HEK293 (cell line): ENCODE results near the gene TPD52L2.

Experiments used
- CTCF ChIA-PET: fragments of 350-600 bp; formaldehyde crosslinking; extraction: SDS; loops from one replicate; lab custom pipeline; 2021; ENCODE audit warnings: antibody characterized with exemption; lab: Yijun Ruan, JAX
- POLR2A ChIA-PET: fragments of 300-600 bp; formaldehyde crosslinking; extraction: SDS; loops from one replicate; lab custom pipeline; 2020; ENCODE audit warnings: antibody characterized with exemption, inconsistent platforms; lab: Yijun Ruan, JAX
- H3K27ac ChIP-seq: fragments of 200-500 bp; sonication (Bioruptor generic); 2 replicates; pipeline ENCODE4 v1.5.1; 2014; ENCODE audit warnings: low read depth, low read length, control low read depth, inconsistent platforms; ENCODE audit errors: extremely low read depth
- H3K36me3 ChIP-seq, 2 experiments: fragments of 200-500 bp in 1 of 2; sonication (Bioruptor generic) in 1 of 2; 1 replicate in 1 of 2; 2 replicates in 1 of 2; pipeline ENCODE4 v1.5.1; 2014 to 2017; ENCODE audit warnings: inconsistent platforms in 2 of 2, low read length in 2 of 2; ENCODE audit not compliant: control insufficient read depth in 2 of 2, insufficient read depth in 1 of 2
- H3K4me1 ChIP-seq: fragments of 200-500 bp; sonication (Bioruptor generic); 2 replicates; pipeline ENCODE4 v1.5.1; 2014; ENCODE audit warnings: mild to moderate bottlenecking, low read length, inconsistent platforms; ENCODE audit not compliant: control insufficient read depth, insufficient read depth
- H3K4me3 ChIP-seq: 2 replicates; pipeline ENCODE4 v1.5.1; 2011; ENCODE audit warnings: low read depth, mild to moderate bottlenecking, control low read depth, low read length, moderate library complexity
- H3K9me3 ChIP-seq: fragments of 200-500 bp; sonication (Bioruptor generic); 2 replicates; pipeline ENCODE4 v1.5.1; 2014; ENCODE audit warnings: low read depth, low read length, inconsistent platforms; ENCODE audit not compliant: control insufficient read depth, insufficient read depth
- EGR2 ChIP-seq: fragments of 450-650 bp; formaldehyde crosslinking; IDR thresholded peaks from 2 replicates; pipeline ENCODE4 v1.5.1; 2016; ENCODE audit warnings: low read depth, missing biosample characterization, missing genetic modification characterization
- GLIS2 ChIP-seq: fragments of 450-650 bp; formaldehyde crosslinking; IDR thresholded peaks from 2 replicates; pipeline ENCODE4 v1.5.1; 2016; ENCODE audit warnings: missing biosample characterization, missing genetic modification characterization
- IKZF3 ChIP-seq: fragments of 450-650 bp; IDR thresholded peaks from 2 replicates; pipeline ENCODE4 v1.5.0; 2018; ENCODE audit warnings: missing biosample characterization, mild to moderate bottlenecking, missing genetic modification characterization, moderate library complexity
- KLF1 ChIP-seq: fragments of 450-650 bp; formaldehyde crosslinking; IDR thresholded peaks from 2 replicates; pipeline ENCODE4 v1.5.1; 2016; ENCODE audit warnings: missing biosample characterization, missing genetic modification characterization
- KLF17 ChIP-seq: fragments of 450-650 bp; formaldehyde crosslinking; IDR thresholded peaks from 2 replicates; pipeline ENCODE4 v1.5.1; 2016; ENCODE audit warnings: missing biosample characterization, missing genetic modification characterization
- SP2 ChIP-seq: fragments of 450-650 bp; formaldehyde crosslinking; IDR thresholded peaks from 2 replicates; pipeline ENCODE4 v1.5.1; 2016; ENCODE audit warnings: missing biosample characterization, missing genetic modification characterization
- YY2 ChIP-seq: fragments of 450-650 bp; formaldehyde crosslinking; IDR thresholded peaks from 2 replicates; pipeline ENCODE4 v1.5.1; 2016; ENCODE audit warnings: missing biosample characterization, missing genetic modification characterization
- ZBTB26 ChIP-seq: fragments of 450-650 bp; formaldehyde crosslinking; optimal IDR thresholded peaks from 2 replicates; pipeline ENCODE3; 2016; ENCODE audit warnings: missing biosample characterization, mild to moderate bottlenecking, missing genetic modification characterization
- ZBTB48 ChIP-seq: fragments of 450-650 bp; formaldehyde crosslinking; IDR thresholded peaks from 2 replicates; pipeline ENCODE4 v1.5.1; 2016; ENCODE audit warnings: missing biosample characterization, missing genetic modification characterization
- ZBTB7A ChIP-seq: fragments of 450-650 bp; formaldehyde crosslinking; IDR thresholded peaks from 2 replicates; pipeline ENCODE4 v1.5.1; 2016; ENCODE audit warnings: low read depth, missing biosample characterization, missing genetic modification characterization
- ZIC2 ChIP-seq: fragments of 450-650 bp; formaldehyde crosslinking; IDR thresholded peaks from 2 replicates; pipeline ENCODE4 v1.5.1; 2016; ENCODE audit warnings: missing biosample characterization, missing genetic modification characterization
- ZNF10 ChIP-seq: fragments of 450-650 bp; formaldehyde crosslinking; IDR thresholded peaks from 2 replicates; pipeline ENCODE4 v1.5.1; 2017; ENCODE audit warnings: missing biosample characterization, missing genetic modification characterization
- ZNF26 ChIP-seq: fragments of 450-650 bp; formaldehyde crosslinking; IDR thresholded peaks from 2 replicates; pipeline ENCODE4 v1.5.1; 2016; ENCODE audit warnings: missing biosample characterization, missing genetic modification characterization
- ZNF280D ChIP-seq: fragments of 450-650 bp; formaldehyde crosslinking; IDR thresholded peaks from 2 replicates; pipeline ENCODE4 v1.5.1; 2016; ENCODE audit warnings: missing biosample characterization, missing genetic modification characterization
- ZNF48 ChIP-seq: fragments of 450-650 bp; formaldehyde crosslinking; IDR thresholded peaks from 2 replicates; pipeline ENCODE4 v1.5.1; 2016; ENCODE audit warnings: missing biosample characterization, missing genetic modification characterization
- ZNF488 ChIP-seq: fragments of 450-650 bp; formaldehyde crosslinking; IDR thresholded peaks from 2 replicates; pipeline ENCODE4 v1.5.1; 2016; ENCODE audit warnings: missing biosample characterization, missing genetic modification characterization
- ZNF514 ChIP-seq: fragments of 450-650 bp; formaldehyde crosslinking; IDR thresholded peaks from 2 replicates; pipeline ENCODE4 v1.5.1; 2016; ENCODE audit warnings: missing biosample characterization, missing genetic modification characterization
- ZNF558 ChIP-seq: fragments of 450-650 bp; formaldehyde crosslinking; IDR thresholded peaks from 2 replicates; pipeline ENCODE4 v1.5.1; 2016; ENCODE audit warnings: missing biosample characterization, missing genetic modification characterization
- ZNF600 ChIP-seq: fragments of 450-650 bp; formaldehyde crosslinking; IDR thresholded peaks from 2 replicates; pipeline ENCODE4 v1.5.1; 2016; ENCODE audit warnings: missing biosample characterization, missing genetic modification characterization
- ZNF664 ChIP-seq: fragments of 450-650 bp; formaldehyde crosslinking; IDR thresholded peaks from 2 replicates; pipeline ENCODE4 v1.5.1; 2016; ENCODE audit warnings: missing biosample characterization, missing genetic modification characterization
- ZNF76 ChIP-seq: fragments of 450-650 bp; formaldehyde crosslinking; IDR thresholded peaks from 2 replicates; pipeline ENCODE4; 2016; ENCODE audit warnings: low read depth, missing biosample characterization, missing genetic modification characterization, borderline replicate concordance
- ZNF792 ChIP-seq: fragments of 450-650 bp; formaldehyde crosslinking; IDR thresholded peaks from 2 replicates; pipeline ENCODE4 v1.5.1; 2016; ENCODE audit warnings: missing biosample characterization, missing genetic modification characterization

The TPD52L2 gene

GRCh38 chr20:63835021-63835858, 29.8 kb upstream of the TPD52L2 start (continued):
- TF ChIP-seq KLF17 (tag by site-specific recombination) (0 out of 2 replicates have a peak, but pooled peaks have one; percentile 27), ZNF514 (no peak), ZNF664 (tag by site-specific recombination) (no peak), ZBTB48 (tag by site-specific recombination) (peak; percentile 69), EGR2 (tag by site-specific recombination) (peak; percentile 85), ZIC2 (tag by site-specific recombination) (peak; percentile 74), KLF1 (peak; percentile 90), IKZF3 (no peak), YY2 (tag by site-specific recombination) (no peak), ZNF48 (tag by site-specific recombination) (no peak), GLIS2 (peak; percentile 76)

- CTCF ChIA-PET: no interaction called here
- Histone ChIP-seq H3K36me3 (no peaks in the 10 kb centered on the region), H3K27ac (no peak overlapping the region), H3K4me1 (no peaks in the 10 kb centered on the region), H3K4me3 (no peak overlapping the region), H3K9me3 (no peaks in the 10 kb centered on the region)
- TF ChIP-seq ZNF600 (tag by site-specific recombination): peak; percentile 86; the same call in 1 of the 2 replicates
- peak; percentile 17; the same call in 1 of the 2 replicates for TF ChIP-seq SP2 (tag by site-specific recombination)
- no peak for TF ChIP-seq ZNF558 (tag by site-specific recombination)
- TF ChIP-seq ZNF792 (tag by site-specific recombination): no peak
- no peak for TF ChIP-seq ZBTB26
- TF ChIP-seq ZNF280D (tag by site-specific recombination): no peak
- no peak for TF ChIP-seq ZNF488 (tag by site-specific recombination)
- TF ChIP-seq ZBTB7A (tag by site-specific recombination): peak; percentile 52; the same call in 1 of the 2 replicates
- no peak for TF ChIP-seq ZNF26 (tag by site-specific recombination)
- TF ChIP-seq KLF17 (tag by site-specific recombination): no peak; the same call in 1 of the 2 replicates
- peak; percentile 21 for TF ChIP-seq GLIS2
- TF ChIP-seq ZNF10 (tag by site-specific recombination): no peak
- TF ChIP-seq ZNF76: no peak
- POLR2A ChIA-PET: no interaction called here
Measured at GRCh38 chr20:63836458-63837344, 28.4 kb upstream of the TPD52L2 start.
